ENCODE measurements around the gene NEURL4.

NEURL4 gene

DNA sequence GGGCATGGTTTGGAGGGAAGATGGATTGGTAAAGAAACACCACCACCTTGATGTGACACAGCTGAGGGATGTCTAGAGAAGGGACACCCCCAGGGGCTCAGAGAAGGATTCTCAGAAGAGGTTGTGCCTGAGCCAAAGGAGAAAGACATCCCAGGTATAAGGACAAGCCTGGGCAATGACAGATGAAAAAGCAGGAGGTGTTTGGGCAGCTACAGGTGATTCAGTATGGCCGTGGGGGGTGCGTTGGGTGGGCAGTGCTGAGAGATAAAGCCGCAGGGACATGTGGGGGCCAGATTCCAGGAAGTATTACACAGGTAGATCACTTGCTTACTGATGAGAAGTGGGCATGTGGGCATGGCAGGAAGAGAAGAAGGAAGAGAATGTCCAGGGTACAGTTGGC lies 32.8 kb upstream of the NEURL4 start:
- H3K27me3 ChIP-seq (ENCODE audit: low read depth, low read length): no peaks in the 10 kb centered on the region
- no peaks in the 10 kb centered on the region for H3K79me2 ChIP-seq (ENCODE audit: low read length)
- H3K4me2 ChIP-seq (ENCODE audit: low read length): no peak overlapping the region
- TF ChIP-seq EZH2phosphoT487 (IDR thresholded peaks at IDR 0.05; ENCODE audit: low read depth): no peak
- TF ChIP-seq, protein P1, sequence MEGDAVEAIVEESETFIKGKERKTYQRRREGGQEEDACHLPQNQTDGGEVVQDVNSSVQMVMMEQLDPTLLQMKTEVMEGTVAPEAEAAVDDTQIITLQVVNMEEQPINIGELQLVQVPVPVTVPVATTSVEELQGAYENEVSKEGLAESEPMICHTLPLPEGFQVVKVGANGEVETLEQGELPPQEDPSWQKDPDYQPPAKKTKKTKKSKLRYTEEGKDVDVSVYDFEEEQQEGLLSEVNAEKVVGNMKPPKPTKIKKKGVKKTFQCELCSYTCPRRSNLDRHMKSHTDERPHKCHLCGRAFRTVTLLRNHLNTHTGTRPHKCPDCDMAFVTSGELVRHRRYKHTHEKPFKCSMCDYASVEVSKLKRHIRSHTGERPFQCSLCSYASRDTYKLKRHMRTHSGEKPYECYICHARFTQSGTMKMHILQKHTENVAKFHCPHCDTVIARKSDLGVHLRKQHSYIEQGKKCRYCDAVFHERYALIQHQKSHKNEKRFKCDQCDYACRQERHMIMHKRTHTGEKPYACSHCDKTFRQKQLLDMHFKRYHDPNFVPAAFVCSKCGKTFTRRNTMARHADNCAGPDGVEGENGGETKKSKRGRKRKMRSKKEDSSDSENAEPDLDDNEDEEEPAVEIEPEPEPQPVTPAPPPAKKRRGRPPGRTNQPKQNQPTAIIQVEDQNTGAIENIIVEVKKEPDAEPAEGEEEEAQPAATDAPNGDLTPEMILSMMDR (IDR thresholded peaks at IDR 0.05; ENCODE audit: low read depth, low read length): no peak
- no peaks in the 10 kb centered on the region for H3K9me3 ChIP-seq (ENCODE audit: insufficient read depth, low read length)
- no peaks in the 10 kb centered on the region for H3K4me1 ChIP-seq (ENCODE audit: low read length)
- no peaks in the 10 kb centered on the region for H3K36me3 ChIP-seq (replicated peaks; ENCODE audit: low read depth, low read length)
- no peak overlapping the region for H3K9ac ChIP-seq (ENCODE audit: low read length)
- no peaks in the 10 kb centered on the region for H4K20me1 ChIP-seq (ENCODE audit: insufficient read depth, low read length)
- H2AFZ ChIP-seq (ENCODE audit: low read depth, low read length): no peak overlapping the region
- no peak overlapping the region for H3K27ac ChIP-seq (ENCODE audit: low read length)
- no peak overlapping the region for H3K4me3 ChIP-seq (ENCODE audit: low read length)

DNA sequence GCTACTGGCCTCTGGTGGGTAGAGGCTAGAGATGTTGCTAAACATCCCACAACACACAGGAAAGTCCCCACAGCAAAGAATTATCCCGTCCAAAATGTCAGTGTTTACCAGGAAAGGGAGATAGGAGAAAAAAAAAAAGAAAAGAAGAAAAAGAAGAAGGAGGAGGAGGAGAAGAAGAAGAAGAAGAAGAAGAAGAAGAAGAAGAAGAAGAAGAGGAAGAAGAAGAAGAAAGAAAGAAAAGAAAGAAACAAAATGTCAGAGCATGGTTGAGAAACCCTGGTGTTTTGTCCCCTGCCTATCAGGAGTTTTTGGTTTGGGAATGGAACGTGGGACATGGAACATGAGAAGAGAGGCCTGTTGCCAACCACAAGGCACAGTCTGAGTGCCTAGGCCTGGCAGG lies 28.2 kb upstream of the NEURL4 start:
- Histone ChIP-seq H3K9ac (ENCODE audit: low read length) (no peak overlapping the region), H3K4me1 (ENCODE audit: low read length) (peaks cover 11% of the 10 kb centered on the region), H2AFZ (ENCODE audit: low read depth, low read length) (no peak overlapping the region), H3K27ac (ENCODE audit: low read length) (no peak overlapping the region), H3K4me3 (ENCODE audit: low read length) (no peak overlapping the region), H4K20me1 (ENCODE audit: insufficient read depth, low read length) (no peaks in the 10 kb centered on the region), H3K36me3 (replicated peaks; ENCODE audit: low read depth, low read length) (no peaks in the 10 kb centered on the region), H3K27me3 (ENCODE audit: low read depth, low read length) (no peaks in the 10 kb centered on the region), H3K4me2 (ENCODE audit: low read length) (no peak overlapping the region), H3K79me2 (ENCODE audit: low read length) (no peaks in the 10 kb centered on the region), H3K9me3 (ENCODE audit: insufficient read depth, low read length) (no peaks in the 10 kb centered on the region)
- no peak for TF ChIP-seq EZH2phosphoT487 (IDR thresholded peaks at IDR 0.05; ENCODE audit: low read depth)
- TF ChIP-seq, protein P1 (IDR thresholded peaks at IDR 0.05; ENCODE audit: low read depth, low read length): no peak

DNA sequence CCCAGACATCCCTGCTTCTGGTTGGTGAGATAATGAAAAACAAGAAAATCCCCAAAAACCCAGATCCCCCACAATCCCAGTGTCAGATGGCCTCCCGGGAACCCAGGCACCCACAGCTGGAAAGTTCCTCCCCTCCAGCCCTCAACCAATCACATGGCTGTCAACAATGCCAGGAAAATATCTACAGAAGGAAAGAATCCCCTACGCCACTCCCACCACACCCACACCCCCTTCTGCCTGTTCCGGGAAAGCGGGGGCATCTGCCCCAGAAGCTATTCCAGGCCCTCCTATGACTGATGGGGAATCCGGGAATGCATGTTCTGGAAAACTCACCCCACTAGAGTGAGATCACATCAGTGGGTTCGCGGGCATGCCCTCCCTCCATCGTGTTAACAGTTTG lies 27.6 kb upstream of the NEURL4 start:
- Histone ChIP-seq H3K4me2 (ENCODE audit: low read length) (no peak overlapping the region), H3K9me3 (ENCODE audit: insufficient read depth, low read length) (no peaks in the 10 kb centered on the region), H3K4me3 (ENCODE audit: low read length) (no peak overlapping the region), H3K36me3 (replicated peaks; ENCODE audit: low read depth, low read length) (no peaks in the 10 kb centered on the region), H3K4me1 (ENCODE audit: low read length) (peaks cover 11% of the 10 kb centered on the region), H3K79me2 (ENCODE audit: low read length) (no peaks in the 10 kb centered on the region), H3K9ac (ENCODE audit: low read length) (no peak overlapping the region), H3K27me3 (ENCODE audit: low read depth, low read length) (no peaks in the 10 kb centered on the region), H4K20me1 (ENCODE audit: insufficient read depth, low read length) (no peaks in the 10 kb centered on the region), H3K27ac (ENCODE audit: low read length) (no peak overlapping the region), H2AFZ (ENCODE audit: low read depth, low read length) (no peak overlapping the region)
- no peak for TF ChIP-seq EZH2phosphoT487 (IDR thresholded peaks at IDR 0.05; ENCODE audit: low read depth)
- TF ChIP-seq, protein P1 (IDR thresholded peaks at IDR 0.05; ENCODE audit: low read depth, low read length): no peak

DNA sequence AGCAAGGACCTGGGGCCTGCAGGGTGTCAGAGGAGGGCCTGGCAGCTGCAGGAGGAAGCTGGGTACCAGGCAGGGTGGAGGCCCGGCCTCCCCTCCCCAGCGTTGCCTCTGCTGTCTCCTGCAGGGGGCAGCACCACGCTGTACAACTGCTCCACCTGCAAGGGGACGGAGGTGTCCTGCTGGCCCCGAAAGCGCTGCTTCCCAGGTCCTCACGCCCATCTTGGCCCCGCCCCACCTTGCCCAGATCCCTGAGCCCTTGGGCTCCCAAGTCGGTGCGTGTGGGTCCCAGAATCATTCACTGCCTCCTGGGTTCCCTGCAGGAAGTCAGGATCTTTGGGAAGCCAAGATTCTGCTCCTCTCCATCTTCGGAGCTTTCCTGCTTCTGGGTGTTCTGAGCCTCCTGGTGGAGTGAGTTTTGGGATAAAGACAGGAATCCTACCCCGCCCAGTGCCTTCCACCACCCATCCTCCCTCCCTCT lies 27.0 kb upstream of the NEURL4 start:
- Histone ChIP-seq H2AFZ (ENCODE audit: low read depth, low read length) (no peak overlapping the region), H3K4me2 (ENCODE audit: low read length) (peak overlapping the region; percentile 60), H3K4me3 (ENCODE audit: low read length) (peak overlapping the region; percentile 53), H3K9me3 (ENCODE audit: insufficient read depth, low read length) (no peaks in the 10 kb centered on the region), H3K4me1 (ENCODE audit: low read length) (peaks cover 11% of the 10 kb centered on the region), H3K27ac (ENCODE audit: low read length) (no peak overlapping the region), H3K36me3 (replicated peaks; ENCODE audit: low read depth, low read length) (no peaks in the 10 kb centered on the region), H3K9ac (ENCODE audit: low read length) (no peak overlapping the region), H3K79me2 (ENCODE audit: low read length) (no peaks in the 10 kb centered on the region), H4K20me1 (ENCODE audit: insufficient read depth, low read length) (no peaks in the 10 kb centered on the region), H3K27me3 (ENCODE audit: low read depth, low read length) (no peaks in the 10 kb centered on the region)
- TF ChIP-seq, protein P1 (IDR thresholded peaks at IDR 0.05; ENCODE audit: low read depth, low read length): peak; percentile 75
- no peak for TF ChIP-seq EZH2phosphoT487 (IDR thresholded peaks at IDR 0.05; ENCODE audit: low read depth)
